CD14-positive monocyte (primary cell): ENCODE results near the gene PTCH2. TPM values are rescaled to one million over a fixed set of nuclear protein-coding genes. Genes with fewer than 3 reads are reported as not detected.

Source experiments
- DNase-seq, 3 donors: peaks; one replicate each; pipeline ENCODE4 v3.0.0-alpha.2; 2011 to 2022
- H2AFZ ChIP-seq: 2 replicates; pipeline ENCODE4 v1.6.0; 2012; ENCODE audit warnings: mild to moderate bottlenecking, low read depth, low read length, inconsistent platforms; ENCODE audit not compliant: insufficient read depth, poor library complexity, severe bottlenecking
- H3K27ac ChIP-seq, 2 donors: 1 replicate in 1 of 2; 2 replicates in 1 of 2; pipeline ENCODE4 v1.5.1; 2012 to 2013; ENCODE audit warnings: low read length in 2 of 2, control low read depth in 1 of 2, inconsistent platforms in 1 of 2, low read depth in 1 of 2, mild to moderate bottlenecking in 1 of 2
- H3K27me3 ChIP-seq, 2 donors: one replicate each; pipeline versions ENCODE4 v1.6.0 to v1.6.1; 2011 to 2013; ENCODE audit warnings: low read length in 2 of 2; ENCODE audit not compliant: control insufficient read depth in 2 of 2, insufficient read depth in 2 of 2
- H3K36me3 ChIP-seq, 2 donors: replicated peaks in 1 of 2; 1 replicate in 1 of 2; 2 replicates in 1 of 2; pipeline versions ENCODE4 v1.5.1 to v1.6.1; 2012 to 2013; ENCODE audit warnings: low read length in 2 of 2, control low read depth in 1 of 2, inconsistent platforms in 1 of 2, mild to moderate bottlenecking in 1 of 2; ENCODE audit not compliant: insufficient read depth in 2 of 2, control insufficient read depth in 1 of 2
- H3K4me1 ChIP-seq, 2 donors: 1 replicate in 1 of 2; 2 replicates in 1 of 2; pipeline versions ENCODE4 v1.5.1 to v1.6.1; 2012 to 2013; ENCODE audit warnings: low read length in 2 of 2, control low read depth in 1 of 2, inconsistent platforms in 1 of 2, mild to moderate bottlenecking in 1 of 2, moderate library complexity in 1 of 2; ENCODE audit not compliant: insufficient read depth in 2 of 2, control insufficient read depth in 1 of 2
- H3K4me2 ChIP-seq: replicated peaks from 2 replicates; pipeline ENCODE3; 2012; ENCODE audit warnings: low read length, moderate library complexity, mild to moderate bottlenecking; ENCODE audit not compliant: poor library complexity, severe bottlenecking; ENCODE audit errors: extremely low read depth
- H3K4me3 ChIP-seq, 3 experiments: fragments of 200-600 bp in 1 of 3; sonication (generic) in 1 of 3; replicated peaks in 1 of 3; 1 replicate in 2 of 3; 2 replicates in 1 of 3; pipeline ENCODE4 v1.5.1; 2011 to 2013; ENCODE audit warnings: low read length in 3 of 3, mild to moderate bottlenecking in 3 of 3, control low read depth in 2 of 3, low read depth in 2 of 3, inconsistent platforms in 1 of 3, moderate library complexity in 1 of 3
- H3K79me2 ChIP-seq: 2 replicates; pipeline ENCODE4 v1.6.0; 2012; ENCODE audit warnings: mild to moderate bottlenecking, control low read depth, inconsistent platforms, low read length, moderate library complexity; ENCODE audit not compliant: insufficient read depth
- H3K9ac ChIP-seq: 2 replicates; pipeline ENCODE4 v1.6.0; 2017; ENCODE audit warnings: low read length, mild to moderate bottlenecking; ENCODE audit not compliant: insufficient read depth, poor library complexity, severe bottlenecking
- H3K9me3 ChIP-seq, 2 donors: replicated peaks in 1 of 2; 1 replicate in 1 of 2; 2 replicates in 1 of 2; pipeline versions ENCODE4 v1.5.1 to v1.6.1; 2012 to 2013; ENCODE audit warnings: low read length in 2 of 2, control low read depth in 1 of 2; ENCODE audit not compliant: control insufficient read depth in 1 of 2, insufficient read depth in 1 of 2
- H4K20me1 ChIP-seq: 2 replicates; pipeline ENCODE4 v1.6.0; 2012; ENCODE audit warnings: mild to moderate bottlenecking, low read length, control low read depth, moderate library complexity; ENCODE audit not compliant: insufficient read depth
- H3K27ac Mint-ChIP-seq, 7 donors: one replicate each; pipeline ENCODE4 v1.8.0; 2020; ENCODE audit warnings: mild to moderate bottlenecking in 7 of 7, mixed read lengths in 7 of 7, moderate library complexity in 6 of 7, inconsistent platforms in 2 of 7
- H3K27me3 Mint-ChIP-seq, 3 donors: one replicate each; pipeline ENCODE4 v1.8.0; 2021 to 2022; ENCODE audit warnings: low read depth in 3 of 3, mild to moderate bottlenecking in 3 of 3, mixed read lengths in 3 of 3, moderate library complexity in 3 of 3, inconsistent platforms in 1 of 3
- H3K36me3 Mint-ChIP-seq, 2 donors: one replicate each; pipeline ENCODE4 v1.8.0; 2020; ENCODE audit warnings: mixed read lengths in 2 of 2, inconsistent platforms in 1 of 2, mild to moderate bottlenecking in 1 of 2
- H3K4me1 Mint-ChIP-seq: one replicate; pipeline ENCODE4 v1.8.0; 2020; ENCODE audit warnings: mild to moderate bottlenecking, mixed read lengths
- H3K4me3 Mint-ChIP-seq, 2 donors: one replicate each; pipeline ENCODE4 v1.8.0; 2020; ENCODE audit warnings: mild to moderate bottlenecking in 2 of 2, mixed read lengths in 2 of 2, moderate library complexity in 1 of 2
- H3K9me3 Mint-ChIP-seq, 7 donors: one replicate each; pipeline ENCODE4 v1.8.0; 2020 to 2022; ENCODE audit warnings: mixed read lengths in 7 of 7, mild to moderate bottlenecking in 6 of 7, moderate library complexity in 6 of 7, inconsistent platforms in 2 of 7
- CTCF ChIP-seq: fragments of 200-600 bp; IDR thresholded peaks from one replicate; pipeline ENCODE4 v1.8.0; 2022; ENCODE audit warnings: antibody characterized with exemption, mild to moderate bottlenecking
- WGBS: methylation state at CpG from one replicate; pipeline ENCODE4 v1.1.5; 2013; ENCODE audit warnings: missing lambda C conversion rate; ENCODE audit not compliant: insufficient coverage; 5-methylcytosine and 5-hydroxymethylcytosine counted together
- intact Hi-C, 2 donors: fragments of 100-400 bp; cut with micrococcal nuclease; formaldehyde crosslinking; loops; one replicate each; pipeline versions ENCODE4 v1.15.0 to v1.15.1; 2023
- polyA plus RNA-seq, 3 donors: library from polyadenylated mRNA; depleted of rRNA in 1 of 3; unstranded in 2 of 3; stranded (reverse) in 1 of 3; fragments of 300-500 nt in 2 of 3; fragments of >200 nt in 1 of 3; fragmentation: Illumina TruSeq in 2 of 3; gene quantifications; 1 replicate in 2 of 3; 2 replicates in 1 of 3; pipeline ENCODE4 v1.2.3, GENCODE V29; 2012 to 2021

The PTCH2 gene
- polyA plus RNA-seq, 3 donors = 0.18 to 0.71 (median 0.22) TPM

GRCh38 chr1:44867801-44868200, 24.7 kb upstream of the PTCH2 start:
- Histone ChIP-seq H3K4me3 (no peak overlapping the region), H3K79me2 (no peaks in the 10 kb centered on the region), H3K27me3 (no peaks in the 10 kb centered on the region), H3K27ac (no peak overlapping the region), H3K9me3 (no peaks in the 10 kb centered on the region), H3K36me3 (peaks cover 22 to 61% of the 10 kb centered on the region in 2 donors), H4K20me1 (no peaks in the 10 kb centered on the region), H3K4me2 (no peak overlapping the region), H2AFZ (no peak overlapping the region), H3K9ac (no peak overlapping the region), H3K4me1 (no peaks in the 10 kb centered on the region)
- Mint-ChIP-seq H3K27me3 (no peaks in the 10 kb centered on the region), H3K4me3 (no peak overlapping the region), H3K36me3 (peaks cover 50 to 55% of the 10 kb centered on the region in 2 donors), H3K4me1 (no peaks in the 10 kb centered on the region), H3K9me3 (no peaks in the 10 kb centered on the region), H3K27ac (no peak overlapping the region)
- TF ChIP-seq CTCF = no peak
- DNase-seq = no peak
- intact Hi-C loops = no loop called here
- WGBS = 100% methylated on average over 1 of the region's 10 CpGs

- no peaks in the 10 kb centered on the region for H4K20me1 ChIP-seq
- intact Hi-C loops = no loop called here
- DNase-seq = no peak
- no peak for TF ChIP-seq CTCF
- no peak overlapping the region for H3K4me3 ChIP-seq
- H3K27me3 ChIP-seq = no peaks in the 10 kb centered on the region
- no peak overlapping the region for H3K4me2 ChIP-seq
- peaks cover 6 to 25% of the 10 kb centered on the region in 2 donors for H3K36me3 ChIP-seq
- H3K4me1 Mint-ChIP-seq = peaks cover 20% of the 10 kb centered on the region
- no peaks in the 10 kb centered on the region for H3K27me3 Mint-ChIP-seq
- no peak overlapping the region for H3K4me3 Mint-ChIP-seq
- H3K9me3 ChIP-seq = no peaks in the 10 kb centered on the region
- no peaks in the 10 kb centered on the region for H3K9me3 Mint-ChIP-seq
- H3K27ac Mint-ChIP-seq = no peak overlapping the region
- H3K4me1 ChIP-seq = peaks cover 19 to 24% of the 10 kb centered on the region in 2 donors
- no peak overlapping the region for H3K9ac ChIP-seq
- H3K27ac ChIP-seq = no peak overlapping the region
- H2AFZ ChIP-seq = no peak overlapping the region
- WGBS = no CpG with 5 or more reads among the region's 5 CpGs
- H3K36me3 Mint-ChIP-seq = peaks cover 23 to 43% of the 10 kb centered on the region in 2 donors
- H3K79me2 ChIP-seq = no peaks in the 10 kb centered on the region
These were observed 19.9 kb upstream of the PTCH2 start for GRCh38 chr1:44862829-44863401.
